Measurements from ENCODE around the gene ZNF862.
"Not testable (repeated sequence)": the region's sequence is repeated elsewhere in the genome, so short reads cannot be mapped to it uniquely, and the experiment has no call there.

ZNF862 gene

DNA sequence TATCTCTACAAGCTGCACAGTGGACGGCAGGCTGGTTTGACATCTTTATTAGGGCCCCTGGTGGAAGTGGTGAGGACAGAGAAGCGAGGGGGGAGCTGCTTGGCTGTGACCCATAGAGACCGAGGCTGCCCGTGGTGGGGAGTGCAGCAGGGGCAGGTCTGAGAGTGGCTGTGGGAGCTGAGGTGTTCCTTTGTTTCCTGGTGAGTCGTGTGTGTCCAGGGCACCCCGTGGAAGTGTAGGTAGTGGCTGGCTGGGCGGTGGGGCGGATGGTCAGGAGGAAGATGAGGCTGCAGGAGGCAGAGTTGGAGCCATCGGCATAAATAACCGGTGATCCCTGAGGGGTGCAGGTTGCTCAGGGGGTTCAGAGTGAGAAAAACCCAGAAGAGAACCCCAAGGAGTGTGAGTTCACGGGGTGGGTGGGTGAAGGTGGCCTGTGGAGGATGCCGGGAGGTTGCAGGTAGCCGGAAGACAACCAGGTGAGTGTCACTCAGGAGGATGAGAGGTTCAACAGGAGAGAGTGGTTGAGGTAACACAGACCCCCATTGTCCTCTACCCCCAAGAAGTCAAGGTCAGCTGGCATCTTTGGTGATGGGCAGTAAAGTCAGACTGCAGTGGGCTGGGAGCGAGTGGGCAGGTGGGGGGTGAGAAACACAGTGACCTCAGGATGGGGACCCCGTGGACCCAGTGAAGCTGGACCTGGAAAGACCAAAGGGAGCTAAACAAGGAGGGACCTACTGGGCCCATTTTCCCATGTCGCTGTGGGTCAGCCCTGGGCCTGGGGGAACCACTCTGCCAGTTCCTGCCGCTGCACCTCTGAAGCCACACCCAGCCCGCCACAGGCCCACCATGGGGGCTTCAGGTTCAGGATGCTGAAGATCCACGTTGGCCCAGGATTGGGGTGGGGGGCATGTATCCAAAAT lies 43.4 kb downstream of the ZNF862 start:
- no peaks in the 10 kb centered on the region for H3K36me3 ChIP-seq (ENCODE audit: insufficient read depth, low read depth, low read length)

DNA sequence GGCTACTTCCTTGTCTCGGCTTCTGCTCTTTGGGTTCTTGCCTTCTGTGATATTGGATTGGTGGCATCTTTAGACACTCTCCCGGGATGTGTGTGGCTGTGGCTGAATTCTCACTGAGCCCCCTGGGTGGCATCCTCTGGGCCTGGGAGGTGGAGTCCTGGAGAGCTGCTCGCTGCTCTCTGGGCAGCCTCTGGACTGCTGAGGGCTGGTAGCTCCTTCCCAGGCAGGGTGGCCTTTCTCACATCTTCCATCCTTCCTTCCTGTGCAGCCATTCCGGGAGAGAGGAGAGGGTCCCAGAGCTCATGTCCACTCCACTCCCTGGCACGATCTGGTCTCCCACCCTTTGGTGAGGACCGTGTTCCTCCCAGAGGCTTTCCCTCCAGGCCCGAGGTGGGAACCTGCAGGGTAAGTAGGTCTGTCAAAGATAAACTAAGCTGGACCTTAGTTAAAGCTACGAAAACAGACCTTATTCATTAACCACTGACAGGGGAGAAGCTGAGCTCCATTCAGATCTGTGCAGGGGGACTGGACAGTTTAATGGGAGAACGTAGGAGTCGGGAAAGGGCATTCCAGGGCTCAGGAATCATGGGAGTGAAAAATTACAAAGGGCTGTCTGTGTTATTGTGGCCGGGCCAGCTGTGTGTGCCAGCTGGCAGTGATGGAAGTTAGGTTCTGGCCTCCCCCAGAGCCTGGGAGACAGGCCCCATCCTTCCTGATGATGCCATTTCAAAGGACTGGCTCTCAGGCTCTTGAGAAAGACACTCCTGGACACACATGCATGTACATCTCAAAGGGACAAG lies 44.3 kb downstream of the ZNF862 start:
- Histone ChIP-seq H3K4me3 (ENCODE audit: low read length) (no peak overlapping the region), H3K36me3 (ENCODE audit: insufficient read depth, low read depth, low read length) (no peaks in the 10 kb centered on the region), H3K9me3 (ENCODE audit: insufficient read depth, low read depth, low read length) (no peaks in the 10 kb centered on the region)

More for the DNA sequence above, 43.4 kb downstream of the ZNF862 start:
- no peaks in the 10 kb centered on the region for H3K27me3 ChIP-seq (ENCODE audit: insufficient read depth, low read length)
- H3K9me3 ChIP-seq (ENCODE audit: insufficient read depth, low read depth, low read length) = no peaks in the 10 kb centered on the region
- peaks cover 8% of the 10 kb centered on the region; the same call in 1 of the 2 replicates for H3K4me1 ChIP-seq (ENCODE audit: insufficient read depth, low read length)
- no peak overlapping the region for H3K9ac ChIP-seq (ENCODE audit: low read depth, low read length)
- no peak overlapping the region for H3K27ac ChIP-seq (ENCODE audit: low read length)
- H3K4me3 ChIP-seq (ENCODE audit: low read length) = no peak overlapping the region

DNA sequence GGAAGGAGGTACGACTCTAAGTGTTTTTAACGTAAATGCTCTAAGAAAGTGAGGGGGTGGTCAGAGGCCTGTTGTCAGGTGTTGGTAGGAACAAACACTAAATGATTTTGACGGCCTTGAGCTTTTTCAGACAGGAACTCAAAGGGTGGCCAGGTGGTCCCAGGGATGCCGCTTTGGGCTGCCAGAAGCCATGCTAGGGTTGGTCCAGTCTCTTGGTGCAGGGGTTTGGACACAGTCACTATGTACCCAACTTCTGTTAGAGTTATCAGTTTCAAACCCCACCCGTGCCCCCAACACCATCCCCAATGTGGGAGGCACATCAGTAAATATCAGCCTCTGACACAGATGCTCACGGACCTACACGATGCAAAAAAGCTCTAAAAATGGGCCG lies 44.9 kb downstream of the ZNF862 start:
- H3K4me1 ChIP-seq (ENCODE audit: insufficient read depth, low read length) = peaks cover 8% of the 10 kb centered on the region; the same call in 1 of the 2 replicates
- H3K36me3 ChIP-seq (ENCODE audit: insufficient read depth, low read depth, low read length) = no peaks in the 10 kb centered on the region
- no peak overlapping the region for H3K27ac ChIP-seq (ENCODE audit: low read length)
- no peaks in the 10 kb centered on the region for H3K9me3 ChIP-seq (ENCODE audit: insufficient read depth, low read depth, low read length)
- no peaks in the 10 kb centered on the region for H3K27me3 ChIP-seq (ENCODE audit: insufficient read depth, low read length)
- H3K4me3 ChIP-seq (ENCODE audit: low read length) = no peak overlapping the region
- no peak overlapping the region for H3K9ac ChIP-seq (ENCODE audit: low read depth, low read length)

More for the DNA sequence above, 44.3 kb downstream of the ZNF862 start:
- Histone ChIP-seq H3K27ac (ENCODE audit: low read length) (no peak overlapping the region), H3K9ac (ENCODE audit: low read depth, low read length) (no peak overlapping the region), H3K27me3 (ENCODE audit: insufficient read depth, low read length) (no peaks in the 10 kb centered on the region), H3K4me1 (ENCODE audit: insufficient read depth, low read length) (peaks cover 8% of the 10 kb centered on the region; the same call in 1 of the 2 replicates)

DNA sequence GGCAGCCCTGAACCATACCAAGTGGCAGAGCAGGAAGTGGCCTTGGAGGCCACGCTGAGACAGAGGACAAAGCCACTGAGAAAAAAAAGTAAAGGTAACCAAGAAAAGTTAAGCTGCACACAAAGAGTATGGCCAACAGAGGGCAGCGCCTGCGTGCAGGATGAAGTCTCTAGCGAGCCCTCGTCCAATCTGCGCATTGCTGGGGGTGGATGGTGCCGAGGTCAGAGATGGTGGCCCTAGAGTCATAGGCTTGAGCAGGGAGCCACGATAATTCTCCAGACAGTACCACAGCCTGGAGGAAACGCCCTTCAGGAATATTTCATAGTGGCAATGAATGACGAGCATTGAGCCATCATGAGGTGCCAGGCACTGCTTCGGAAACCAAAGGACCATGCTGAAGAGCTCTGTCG lies 45.3 kb downstream of the ZNF862 start:
- Histone ChIP-seq H3K27me3 (ENCODE audit: insufficient read depth, low read length) (no peaks in the 10 kb centered on the region), H3K9ac (ENCODE audit: low read depth, low read length) (no peak overlapping the region), H3K4me3 (ENCODE audit: low read length) (no peak overlapping the region), H3K4me1 (ENCODE audit: insufficient read depth, low read length) (peaks cover 8% of the 10 kb centered on the region; the same call in 1 of the 2 replicates), H3K9me3 (ENCODE audit: insufficient read depth, low read depth, low read length) (no peaks in the 10 kb centered on the region), H3K27ac (ENCODE audit: low read length) (no peak overlapping the region), H3K36me3 (ENCODE audit: insufficient read depth, low read depth, low read length) (no peaks in the 10 kb centered on the region)

DNA sequence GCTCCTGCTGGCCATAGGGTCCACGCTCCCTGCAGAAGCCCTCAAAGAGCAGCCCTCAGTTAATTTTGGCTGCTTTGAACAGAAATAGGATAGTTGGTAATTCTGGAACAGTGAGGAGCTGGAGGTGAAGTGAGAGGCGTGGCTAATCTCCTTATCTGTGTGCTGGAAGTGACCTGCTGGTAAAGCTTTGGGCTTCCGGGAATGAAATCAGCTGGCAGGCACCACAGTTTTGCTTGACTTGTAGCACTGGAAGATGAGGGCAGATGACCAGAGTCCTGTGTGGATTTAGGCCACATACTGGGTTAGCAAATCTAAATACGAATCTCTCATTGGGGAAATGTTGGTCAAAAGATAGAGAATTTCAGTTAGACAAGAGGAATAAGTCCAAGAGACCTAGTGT lies 45.8 kb downstream of the ZNF862 start:
- Histone ChIP-seq H3K9ac (ENCODE audit: low read depth, low read length) (no peak overlapping the region), H3K27me3 (ENCODE audit: insufficient read depth, low read length) (no peaks in the 10 kb centered on the region), H3K4me1 (ENCODE audit: insufficient read depth, low read length) (peaks cover 8% of the 10 kb centered on the region; the same call in 1 of the 2 replicates), H3K27ac (ENCODE audit: low read length) (no peak overlapping the region), H3K9me3 (ENCODE audit: insufficient read depth, low read depth, low read length) (no peaks in the 10 kb centered on the region), H3K36me3 (ENCODE audit: insufficient read depth, low read depth, low read length) (no peaks in the 10 kb centered on the region), H3K4me3 (ENCODE audit: low read length) (no peak overlapping the region)

DNA sequence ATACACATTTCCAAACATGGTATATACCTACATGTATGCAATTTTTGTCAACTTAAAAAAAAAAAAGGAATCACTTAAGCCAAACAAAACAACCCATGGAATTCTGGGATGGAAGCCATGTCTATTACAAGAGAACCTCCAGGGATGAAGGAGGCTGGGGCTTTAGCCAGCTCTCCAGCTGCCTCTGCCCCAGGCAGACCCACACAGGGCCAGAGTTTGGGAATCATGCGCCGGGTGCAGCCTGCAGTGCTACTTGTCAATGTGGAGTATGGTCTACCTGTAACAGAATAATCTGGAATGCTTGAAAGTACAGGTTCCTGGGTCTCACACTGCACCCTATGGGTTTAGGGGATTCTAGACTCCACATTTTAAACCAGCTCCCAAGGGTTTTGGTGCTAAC lies 46.4 kb downstream of the ZNF862 start:
- Histone ChIP-seq H3K36me3 (ENCODE audit: insufficient read depth, low read depth, low read length) (no peaks in the 10 kb centered on the region), H3K9me3 (ENCODE audit: insufficient read depth, low read depth, low read length) (no peaks in the 10 kb centered on the region), H3K4me3 (ENCODE audit: low read length) (no peak overlapping the region), H3K9ac (ENCODE audit: low read depth, low read length) (no peak overlapping the region), H3K27ac (ENCODE audit: low read length) (no peak overlapping the region), H3K4me1 (ENCODE audit: insufficient read depth, low read length) (peaks cover 8% of the 10 kb centered on the region; the same call in 1 of the 2 replicates), H3K27me3 (ENCODE audit: insufficient read depth, low read length) (no peaks in the 10 kb centered on the region)

DNA sequence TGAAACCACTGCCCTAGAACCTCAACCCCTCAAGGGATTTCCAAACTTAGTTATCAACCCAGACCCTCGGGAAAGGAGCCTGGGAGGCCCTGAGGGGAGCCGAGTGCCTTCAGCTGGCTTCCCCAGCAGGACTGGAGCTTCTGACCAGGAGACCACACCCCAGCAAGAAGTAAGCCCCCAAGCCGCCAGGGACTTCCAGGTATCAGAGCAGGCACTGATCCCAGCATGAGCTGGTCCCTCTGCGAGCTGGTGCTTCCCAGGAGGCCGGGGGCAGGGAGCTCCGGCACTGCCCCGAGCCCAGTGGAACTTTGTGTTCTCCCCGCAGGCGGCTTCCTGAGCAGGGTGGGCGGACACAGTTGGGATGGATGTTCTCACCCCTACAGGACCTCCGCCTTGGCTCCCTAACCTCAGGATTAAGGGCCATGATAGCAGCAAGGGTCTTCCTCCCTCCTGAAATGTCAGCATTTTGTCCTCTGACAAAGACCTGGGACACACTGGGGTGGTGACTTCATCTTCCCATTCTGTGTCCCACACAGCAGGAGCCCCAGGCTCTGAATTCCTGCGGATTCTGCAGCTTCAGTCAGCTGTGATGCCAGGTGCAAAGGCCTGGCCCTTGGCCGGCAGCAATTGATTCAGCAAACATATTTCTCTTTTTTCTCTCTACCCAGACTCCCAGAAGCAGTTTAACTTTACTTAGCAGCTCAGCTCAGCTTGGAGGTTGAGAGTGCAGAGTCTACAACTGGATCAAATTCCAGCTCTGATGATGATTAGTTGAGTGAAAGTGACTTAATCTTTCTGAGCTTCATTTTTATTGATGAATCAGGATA lies 47.2 kb downstream of the ZNF862 start:
- peaks cover 8% of the 10 kb centered on the region; the same call in 1 of the 2 replicates for H3K4me1 ChIP-seq (ENCODE audit: insufficient read depth, low read length)
- H3K36me3 ChIP-seq (ENCODE audit: insufficient read depth, low read depth, low read length) = no peaks in the 10 kb centered on the region
- no peak overlapping the region for H3K9ac ChIP-seq (ENCODE audit: low read depth, low read length)
- no peaks in the 10 kb centered on the region for H3K27me3 ChIP-seq (ENCODE audit: insufficient read depth, low read length)
- no peak overlapping the region for H3K27ac ChIP-seq (ENCODE audit: low read length)
- H3K9me3 ChIP-seq (ENCODE audit: insufficient read depth, low read depth, low read length) = no peaks in the 10 kb centered on the region
- no peak overlapping the region for H3K4me3 ChIP-seq (ENCODE audit: low read length)

DNA sequence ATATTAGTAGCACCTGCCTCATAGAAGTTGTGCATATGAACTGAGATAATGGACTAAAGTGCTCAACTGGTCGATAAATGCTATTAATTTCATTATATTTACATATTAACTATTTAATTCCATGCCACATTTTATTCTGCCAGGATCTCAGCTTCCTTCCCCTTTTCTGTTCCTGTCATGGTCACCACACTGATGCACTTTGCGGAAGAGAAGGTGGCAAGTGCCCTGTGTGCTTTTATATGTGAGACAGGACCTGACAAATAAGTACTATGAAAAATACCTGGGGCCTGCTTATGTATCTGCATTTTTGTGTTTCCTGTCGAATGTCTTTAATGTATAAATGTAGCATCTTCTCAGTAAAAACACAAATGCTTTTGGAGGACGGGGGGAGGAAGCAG lies 47.8 kb downstream of the ZNF862 start:
- Histone ChIP-seq H3K4me1 (ENCODE audit: insufficient read depth, low read length) (peaks cover 8% of the 10 kb centered on the region; the same call in 1 of the 2 replicates), H3K27me3 (ENCODE audit: insufficient read depth, low read length) (no peaks in the 10 kb centered on the region), H3K27ac (ENCODE audit: low read length) (no peak overlapping the region), H3K36me3 (ENCODE audit: insufficient read depth, low read depth, low read length) (no peaks in the 10 kb centered on the region), H3K9ac (ENCODE audit: low read depth, low read length) (no peak overlapping the region), H3K9me3 (ENCODE audit: insufficient read depth, low read depth, low read length) (no peaks in the 10 kb centered on the region), H3K4me3 (ENCODE audit: low read length) (no peak overlapping the region)

DNA sequence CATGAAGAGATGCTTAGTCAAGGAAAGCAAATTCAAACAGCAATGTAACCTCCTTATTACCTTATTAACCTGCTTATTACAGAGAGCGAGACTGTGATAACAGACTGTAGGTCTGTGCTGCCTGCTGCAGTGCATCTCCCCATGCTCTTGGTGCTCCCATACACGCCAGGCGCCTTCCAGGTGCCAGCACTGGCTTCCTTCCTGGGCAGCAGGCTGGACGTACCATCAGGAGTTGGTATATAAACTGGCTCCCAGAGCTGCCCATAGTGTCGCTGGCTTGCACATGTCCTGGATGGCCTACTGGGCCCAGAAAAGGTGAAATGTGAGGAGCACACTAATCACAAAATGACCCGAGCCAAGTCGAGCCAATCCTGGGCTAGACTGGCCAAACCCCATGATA lies 49.1 kb downstream of the ZNF862 start:
- H3K4me1 ChIP-seq (ENCODE audit: insufficient read depth, low read length) = peaks cover 8% of the 10 kb centered on the region; the same call in 1 of the 2 replicates
- H3K27me3 ChIP-seq (ENCODE audit: insufficient read depth, low read length) = no peaks in the 10 kb centered on the region
- H3K27ac ChIP-seq (ENCODE audit: low read length) = no peak overlapping the region

DNA sequence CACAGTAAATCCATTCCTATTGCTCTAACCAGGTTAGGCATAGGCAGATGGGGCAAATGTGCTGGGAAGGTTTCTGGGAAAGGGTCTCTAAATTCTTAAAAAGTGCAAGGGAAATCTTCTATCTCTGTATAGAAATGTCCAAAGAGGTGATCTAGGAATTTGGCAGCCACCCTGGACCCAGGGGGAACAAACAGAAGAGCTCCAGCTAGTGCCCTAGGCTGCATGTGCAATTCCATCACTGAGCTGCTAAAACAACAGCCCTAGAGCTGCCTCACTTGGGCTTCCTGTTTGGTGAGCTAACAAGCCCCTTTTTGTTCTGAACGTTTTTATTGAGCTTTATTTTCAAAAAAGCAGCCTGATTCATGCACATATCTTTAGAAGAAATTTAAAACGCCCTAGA lies 52.5 kb downstream of the ZNF862 start:
- H3K27ac ChIP-seq (ENCODE audit: low read length); H3K36me3 ChIP-seq (ENCODE audit: insufficient read depth, low read depth, low read length); H3K9ac ChIP-seq (ENCODE audit: low read depth, low read length); H3K4me1 ChIP-seq (ENCODE audit: insufficient read depth, low read length); H3K9me3 ChIP-seq (ENCODE audit: insufficient read depth, low read depth, low read length); H3K27me3 ChIP-seq (ENCODE audit: insufficient read depth, low read length); H3K4me3 ChIP-seq (ENCODE audit: low read length): not testable (repeated sequence)

More for the DNA sequence above, 49.1 kb downstream of the ZNF862 start:
- no peak overlapping the region for H3K4me3 ChIP-seq (ENCODE audit: low read length)
- H3K9me3 ChIP-seq (ENCODE audit: insufficient read depth, low read depth, low read length) = no peaks in the 10 kb centered on the region
- H3K9ac ChIP-seq (ENCODE audit: low read depth, low read length) = no peak overlapping the region
- H3K36me3 ChIP-seq (ENCODE audit: insufficient read depth, low read depth, low read length) = no peaks in the 10 kb centered on the region

DNA sequence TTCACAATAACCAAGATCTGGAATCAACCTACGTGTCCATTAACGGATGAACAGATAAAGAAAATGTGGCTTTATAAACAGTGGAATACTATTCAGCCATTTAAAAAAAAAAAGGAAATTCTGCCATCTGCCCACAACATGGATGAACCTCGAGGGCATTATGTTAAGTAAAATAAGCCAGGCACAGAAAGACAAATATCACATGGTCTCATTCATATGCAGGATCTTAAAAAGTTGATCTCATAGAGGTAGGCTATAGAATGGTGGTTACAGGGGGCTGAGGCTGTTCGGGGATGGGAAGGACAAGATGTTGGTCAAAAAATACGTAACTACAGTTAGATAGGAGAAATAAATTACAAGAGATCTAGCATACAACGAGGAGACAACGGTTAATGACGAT lies 56.8 kb downstream of the ZNF862 start:
- not testable (repeated sequence) for H3K4me1 ChIP-seq (ENCODE audit: insufficient read depth, low read length); H3K36me3 ChIP-seq (ENCODE audit: insufficient read depth, low read depth, low read length); H3K27ac ChIP-seq (ENCODE audit: low read length); H3K9me3 ChIP-seq (ENCODE audit: insufficient read depth, low read depth, low read length); H3K27me3 ChIP-seq (ENCODE audit: insufficient read depth, low read length); H3K9ac ChIP-seq (ENCODE audit: low read depth, low read length); H3K4me3 ChIP-seq (ENCODE audit: low read length)
